Hypothalamus (tissue), 51 donors: ENCODE data around the gene HFM1.
"Not testable (repeated sequence)": the region's sequence is repeated elsewhere in the genome, so short reads cannot be mapped to it uniquely, and the experiment has no call there.

ENCODE experiments used
- DNase-seq, 51 donors: peaks; one replicate each; lab custom pipeline; 2025; lab: John Stamatoyannopoulos, UW

The HFM1 gene

DNA sequence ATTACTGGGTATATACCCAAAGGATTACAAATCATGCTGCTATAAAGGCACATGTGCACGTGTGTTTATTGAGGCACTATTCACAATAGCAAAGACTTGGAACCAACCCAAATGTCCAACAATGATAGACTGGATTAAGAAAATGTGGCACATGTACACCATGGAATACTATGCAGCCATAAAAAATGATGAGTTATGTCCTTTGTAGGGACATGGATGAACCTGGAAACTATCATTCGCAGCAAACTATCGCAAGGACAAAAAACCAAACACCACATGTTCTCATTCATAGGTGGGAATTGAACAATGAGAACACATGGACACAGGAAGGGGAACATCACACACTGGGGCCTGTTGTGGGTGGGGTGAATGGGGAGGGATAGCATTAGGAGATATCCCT, 32.4 kb downstream of the HFM1 start:
- DNase-seq, result not testable (repeated sequence)

GRCh38 chr1:91349524-91349923, 55.1 kb downstream of the HFM1 start:
- no peak for DNase-seq

DNA sequence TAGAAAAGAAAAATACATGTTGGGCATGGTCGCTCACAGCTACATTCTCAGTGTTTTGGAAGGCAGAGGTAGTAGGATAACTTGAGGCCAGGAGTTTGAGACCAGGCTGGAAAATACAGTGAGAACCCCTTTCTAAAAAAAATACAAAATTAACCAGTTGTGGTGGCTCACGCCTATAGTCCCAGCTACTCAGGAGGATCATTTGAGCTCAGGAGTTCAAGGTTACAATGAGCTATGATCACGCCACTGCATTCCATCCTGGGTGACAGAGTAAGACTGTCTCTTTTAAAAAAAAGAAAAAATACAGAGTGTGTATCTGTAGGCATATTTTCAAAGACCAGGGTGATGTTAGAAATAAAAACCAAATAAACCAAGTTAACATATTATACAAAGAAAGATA, 57.8 kb downstream of the HFM1 start:
- no peak for DNase-seq

GRCh38 chr1:91345395-91346005, 59.1 kb downstream of the HFM1 start:
- DNase-seq, result no peak

DNA sequence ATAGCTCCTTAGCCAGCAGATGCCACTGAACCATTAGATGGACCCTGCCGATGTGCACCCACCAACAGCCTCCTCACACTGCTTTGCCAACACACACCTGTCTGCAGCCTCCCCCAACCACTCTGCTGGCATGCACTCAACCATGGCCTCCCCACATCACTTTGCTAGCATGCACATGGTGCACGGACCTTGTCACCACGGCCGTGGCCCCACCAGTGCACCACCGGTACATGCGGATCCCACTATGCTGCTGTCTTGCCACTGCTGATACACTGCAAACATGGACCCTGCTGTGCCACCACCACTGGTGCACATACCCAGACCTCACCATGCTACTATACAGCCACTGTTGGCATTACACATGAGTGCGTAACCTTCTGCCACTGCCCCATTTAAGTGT, 66.1 kb downstream of the HFM1 start:
- no peak for DNase-seq

- no peak for DNase-seq
Measured at GRCh38 chr1:91335603-91336002, 69.0 kb downstream of the HFM1 start.

DNA sequence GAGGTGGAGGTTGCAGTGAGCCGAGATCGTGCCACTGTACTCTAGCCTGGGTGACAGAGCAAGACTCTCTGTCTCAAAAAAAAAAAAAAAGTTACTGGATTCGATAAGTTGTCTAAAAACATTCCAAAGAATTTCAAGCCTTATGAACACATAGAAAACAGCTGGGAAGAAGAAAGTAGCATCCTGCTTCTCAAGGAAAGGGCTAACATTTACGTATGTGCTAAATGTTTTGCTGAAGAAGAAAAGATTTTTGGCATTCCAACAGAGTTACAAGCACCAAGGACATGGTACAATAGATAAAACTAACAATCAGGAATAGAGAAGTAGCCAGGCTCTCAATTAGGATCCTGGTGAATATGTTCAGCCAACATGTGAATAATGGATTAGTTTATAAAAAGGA, 69.8 kb downstream of the HFM1 start:
- DNase-seq, result no peak

GRCh38 chr1:91325456-91325855, 79.2 kb downstream of the HFM1 start:
- no peak for DNase-seq

DNA sequence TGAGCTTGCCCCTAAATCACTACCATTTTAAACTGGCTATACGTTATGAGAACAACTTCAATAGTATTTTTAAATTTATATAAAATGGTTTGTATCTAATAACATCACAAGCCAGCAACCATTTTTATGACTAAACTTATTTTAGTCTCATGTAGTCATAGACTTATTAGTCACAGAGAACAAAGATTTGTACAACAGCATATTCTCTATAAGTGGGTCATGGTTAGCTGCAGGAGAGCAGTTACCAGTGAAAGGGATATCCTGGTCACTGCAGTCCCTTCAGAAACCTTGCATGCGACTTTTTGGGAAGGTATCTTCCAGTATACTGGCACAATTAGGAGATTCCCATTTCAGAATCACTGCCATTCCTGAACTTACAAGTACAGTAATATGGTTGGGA, 90.0 kb downstream of the HFM1 start:
- no peak for DNase-seq

DNA sequence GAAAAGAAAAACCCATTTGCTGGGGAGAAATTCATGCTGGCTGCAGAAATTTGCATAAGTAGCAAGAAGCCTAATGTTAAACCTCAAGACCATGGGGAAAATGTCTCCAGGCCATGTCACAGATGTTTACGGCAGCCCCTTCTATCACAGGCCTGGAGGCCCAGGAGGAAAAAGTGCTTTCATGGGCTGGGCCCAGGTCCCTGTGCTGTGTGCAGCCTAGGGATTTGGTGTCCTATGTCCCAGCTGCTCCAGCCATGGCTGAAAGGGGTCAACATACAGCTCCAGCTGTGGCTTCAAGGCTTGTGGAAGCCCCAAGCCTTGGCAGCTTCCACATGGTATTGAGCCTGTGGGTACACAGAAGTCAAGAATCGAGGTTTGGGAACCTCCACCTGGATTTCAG, 93.0 kb downstream of the HFM1 start:
- no peak for DNase-seq

GRCh38 chr1:91308544-91308943, 96.1 kb downstream of the HFM1 start:
- no peak for DNase-seq

- no peak for DNase-seq
Measured at GRCh38 chr1:91307784-91308409, 96.7 kb downstream of the HFM1 start.

DNA sequence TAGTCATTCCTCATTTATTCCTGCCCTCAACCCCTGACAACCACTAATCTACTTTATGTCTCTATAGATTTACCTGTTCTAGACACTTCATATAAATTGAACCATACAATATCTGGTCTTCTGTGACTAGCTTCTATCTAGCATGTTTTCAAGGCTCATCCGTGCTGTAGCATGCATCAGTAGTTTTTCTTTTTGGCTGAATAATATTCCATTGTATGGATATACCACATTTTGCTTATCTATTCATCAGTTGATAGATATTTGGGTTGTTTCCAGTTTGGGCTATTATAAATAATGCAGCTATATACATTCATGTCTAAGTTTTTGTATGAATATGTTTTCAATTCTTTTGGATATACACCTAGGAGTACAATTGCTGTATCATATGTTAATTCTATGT, 101.5 kb downstream of the HFM1 start:
- DNase-seq, result no peak

DNA sequence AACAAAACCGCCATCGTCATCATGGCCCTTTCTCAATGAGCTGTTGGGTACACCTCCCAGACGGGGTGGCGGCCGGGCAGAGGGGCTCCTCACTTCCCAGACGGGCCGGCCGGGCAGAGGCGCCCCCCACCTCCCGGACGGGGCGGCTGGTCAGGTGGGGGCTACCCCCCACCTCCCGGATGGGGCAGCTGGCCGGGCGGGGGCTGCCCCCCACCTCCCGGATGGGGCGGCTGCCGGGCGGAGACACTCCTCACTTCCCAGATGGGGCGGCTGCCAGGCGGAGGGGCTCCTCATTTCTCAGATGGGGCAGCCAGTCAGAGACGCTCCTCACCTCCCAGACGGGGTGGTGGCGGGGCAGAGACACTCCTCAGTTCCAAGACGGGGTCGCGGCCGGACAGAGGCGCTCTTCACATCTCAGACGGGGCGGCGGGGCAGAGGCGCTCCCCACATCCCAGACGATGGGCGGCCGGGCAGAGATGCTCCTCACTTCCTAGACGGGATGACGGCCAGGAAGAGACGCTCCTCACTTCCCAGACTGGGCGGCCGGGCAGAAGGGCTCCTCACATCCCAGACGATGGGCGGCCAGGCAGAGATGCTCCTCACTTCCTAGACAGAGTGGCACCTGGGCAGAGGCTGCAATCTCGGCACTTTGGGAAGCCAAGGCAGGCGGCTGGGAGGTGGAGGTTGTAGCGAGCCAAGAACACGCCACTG, 115.6 kb downstream of the HFM1 start:
- DNase-seq, result not testable (repeated sequence)

- not testable (repeated sequence) for DNase-seq
Measured at GRCh38 chr1:91286962-91287317, 117.7 kb downstream of the HFM1 start.

GRCh38 chr1:91286259-91286961, 118.2 kb downstream of the HFM1 start:
- not testable (repeated sequence) for DNase-seq

DNA sequence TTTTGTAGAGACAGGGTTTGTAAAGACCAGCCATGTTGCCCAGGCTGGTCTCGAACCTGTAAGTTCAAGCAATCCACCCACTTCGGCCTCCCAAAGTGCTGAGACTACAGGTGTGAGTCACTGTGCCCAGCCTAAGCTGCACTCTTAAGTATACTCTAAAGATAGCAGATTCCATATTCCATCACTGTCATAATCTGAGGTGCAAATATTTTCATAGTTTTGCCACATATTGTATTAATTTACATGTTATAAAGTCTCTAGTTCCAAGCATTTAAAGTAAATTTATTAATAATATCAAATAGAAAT, 121.3 kb downstream of the HFM1 start:
- DNase-seq, result no peak

DNA sequence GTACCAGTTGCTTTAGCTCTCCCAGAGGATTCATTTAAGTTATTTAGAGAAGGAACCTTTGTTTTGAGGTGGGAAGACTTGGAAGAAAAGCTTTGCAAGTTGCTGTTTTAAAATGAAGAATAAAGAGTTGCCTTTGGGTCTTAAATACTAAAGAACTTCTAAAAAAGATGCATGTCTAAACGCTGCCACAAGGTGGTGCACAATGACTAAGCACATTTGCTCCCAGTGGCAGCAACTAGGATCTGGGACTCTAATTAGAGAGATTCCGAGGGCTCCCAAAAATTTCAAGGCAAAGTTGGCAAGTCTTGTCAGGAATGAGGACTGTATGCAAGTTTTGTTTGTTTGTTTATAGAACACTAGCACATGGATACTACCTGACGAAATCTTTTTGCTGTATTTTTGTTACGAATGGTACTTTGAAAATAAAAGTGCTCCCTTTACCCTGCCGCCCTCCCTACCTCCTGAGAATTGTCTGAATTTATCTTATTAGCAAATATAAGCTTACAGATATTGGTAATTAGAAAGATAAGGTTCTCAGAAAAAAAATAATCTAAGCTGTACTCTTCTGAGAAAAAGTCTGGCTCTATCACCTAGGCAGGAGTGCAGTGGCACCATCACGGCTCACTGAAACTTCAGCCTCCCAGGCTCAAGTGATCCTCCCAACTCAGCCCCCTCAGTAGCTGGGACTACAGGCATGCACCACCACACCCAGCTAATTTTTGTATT, 121.8 kb downstream of the HFM1 start:
- peak in 34 of 51 donors; percentile 1 to 74 (median 28) for DNase-seq

DNA sequence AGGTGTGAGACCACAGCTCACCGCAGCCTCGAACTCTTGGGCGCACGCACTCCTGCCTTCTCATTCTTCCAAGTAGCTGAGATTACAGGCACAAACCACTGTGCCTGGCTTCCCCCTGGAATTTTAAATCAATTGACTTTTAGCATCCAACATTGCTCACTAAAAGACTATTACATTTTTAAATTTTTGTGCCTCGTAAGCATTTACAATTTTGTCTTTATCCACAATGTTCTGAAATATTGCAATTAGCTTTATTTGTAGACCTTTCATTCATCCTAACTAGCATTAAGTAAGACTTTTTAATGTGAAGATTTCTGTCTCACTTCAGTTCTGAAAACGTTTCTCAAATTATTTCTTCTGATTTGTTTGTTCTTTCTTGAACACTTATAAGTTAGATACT, 122.9 kb downstream of the HFM1 start:
- no peak for DNase-seq

DNA sequence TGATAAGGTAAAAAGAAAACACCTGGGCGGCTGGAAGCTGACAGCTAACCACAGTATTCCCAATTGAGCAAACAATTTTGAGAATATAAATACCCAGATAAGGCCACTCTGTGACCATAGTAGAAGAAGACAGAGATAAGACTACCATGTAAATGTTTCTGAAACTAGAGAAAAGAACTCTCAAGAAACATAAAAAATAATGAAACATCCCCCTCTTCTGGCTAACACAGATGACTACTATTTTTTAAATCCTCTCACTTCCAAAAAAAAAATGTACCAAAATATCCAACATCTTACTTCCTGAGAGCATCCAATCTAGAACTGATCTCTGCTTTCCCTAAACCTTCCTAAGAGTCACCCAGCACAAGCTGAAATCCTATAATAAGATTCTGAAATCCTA, 125.9 kb downstream of the HFM1 start:
- DNase-seq, result no peak

DNA sequence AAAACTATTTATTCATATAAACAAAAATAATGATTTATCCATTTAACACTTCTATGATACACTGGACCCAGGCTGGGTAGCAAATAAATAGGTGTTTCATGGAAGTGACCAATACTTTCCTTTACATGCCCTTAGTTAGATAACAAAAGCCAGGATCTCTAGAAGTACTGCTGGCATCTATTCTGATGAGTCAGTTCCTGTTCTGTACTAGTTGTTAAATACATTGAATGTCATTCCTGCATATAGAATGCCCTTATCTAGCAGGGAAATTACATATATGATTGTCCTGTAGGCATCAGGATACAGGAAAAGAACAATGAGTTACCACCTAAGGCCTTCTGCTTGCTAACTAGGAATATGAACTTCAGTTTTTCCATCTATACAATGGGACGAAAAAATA, 130.8 kb downstream of the HFM1 start:
- no peak for DNase-seq
